ENCODE data around the gene PET100. TPM values are rescaled to one million over a fixed set of nuclear protein-coding genes. Genes with fewer than 3 reads are reported as not detected.

PET100 gene
- total and polyA plus RNA-seq, 12 donors: 3.7 to 655 (median 105) TPM

GRCh38 chr19:7590256-7590655 lies 39.3 kb upstream of the PET100 start:
- WGBS, 4 donors: 20 to 60% (median 45%) methylated on average over 2 to 8 of the region's 8 CpGs
- H3K4me1 ChIP-seq (replicated peaks in 1 of 2): no peaks in the 10 kb centered on the region
- no peaks in the 10 kb centered on the region for H3K36me3 ChIP-seq (replicated peaks in 1 of 2)
- intact Hi-C loops (cut with DNase I): no loop called here
- H3K27me3 ChIP-seq: peaks cover 5% of the 10 kb centered on the region
- DNase-seq: no peak
- no peaks in the 10 kb centered on the region for H3K9me3 ChIP-seq (replicated peaks in 1 of 3)
- H3K27ac ChIP-seq: no peak overlapping the region
- TF ChIP-seq POLR2A (IDR thresholded peaks at IDR 0.05): no peak
- no peak for TF ChIP-seq CTCF (IDR thresholded peaks at IDR 0.05)
- no peak overlapping the region for H3K4me3 ChIP-seq

- peak in 3 of 7 donors; percentile 28 to 61 (median 47) for DNase-seq
- no peaks in the 10 kb centered on the region for H3K9me3 ChIP-seq (replicated peaks in 1 of 3)
- no peaks in the 10 kb centered on the region for H3K36me3 ChIP-seq (replicated peaks in 1 of 2)
- intact Hi-C loops (cut with DNase I): no loop called here
- H3K27me3 ChIP-seq: peaks cover 8% of the 10 kb centered on the region
- peaks cover 0 to 5% of the 10 kb centered on the region in 2 donors for H3K4me1 ChIP-seq (replicated peaks in 1 of 2)
- 0 to 1% (median 1%) methylated on average over 3 to 74 of the region's 78 CpGs for WGBS, 4 donors
- no peak within 1 kb of the TSS for H3K27ac ChIP-seq
- TF ChIP-seq POLR2A (IDR thresholded peaks at IDR 0.05) (no peak), CTCF (IDR thresholded peaks at IDR 0.05) (no peak)
- peak within 1 kb of the TSS in 1 of 4 donors; percentile 64 for H3K4me3 ChIP-seq
Measured at GRCh38 chr19:7595466-7596133, 34.0 kb upstream of the PET100 start, which contains the start of gene CAMSAP3. Gene CAMSAP3, plus strand, starts transcription at chr19:7595863. Its CDS starts 140 bp downstream, at chr19:7596003.

GRCh38 chr19:7596211-7596937 lies 33.2 kb upstream of the PET100 start:
- WGBS, 4 donors: 3 to 7% (median 6%) methylated on average over 13 to 68 of the region's 70 CpGs
- Histone ChIP-seq H3K27me3 (peaks cover 3% of the 10 kb centered on the region), H3K9me3 (replicated peaks in 1 of 3) (no peaks in the 10 kb centered on the region), H3K36me3 (replicated peaks in 1 of 2) (no peaks in the 10 kb centered on the region), H3K27ac (no peak overlapping the region), H3K4me1 (replicated peaks in 1 of 2) (peaks cover 0 to 5% of the 10 kb centered on the region in 2 donors), H3K4me3 (peak overlapping the region in 1 of 4 donors; percentile 64)
- intact Hi-C loops (cut with DNase I): no loop called here
- no peak for DNase-seq
- no peak for TF ChIP-seq POLR2A (IDR thresholded peaks at IDR 0.05)
- TF ChIP-seq CTCF (IDR thresholded peaks at IDR 0.05): no peak

- 76 to 81% (median 78%) methylated on average over 9 of the region's 9 CpGs for WGBS, 4 donors
- no peaks in the 10 kb centered on the region for H3K36me3 ChIP-seq (replicated peaks in 1 of 2)
- peaks cover 3% of the 10 kb centered on the region for H3K27me3 ChIP-seq
- H3K27ac ChIP-seq: no peak overlapping the region
- no peak for DNase-seq
- no peaks in the 10 kb centered on the region for H3K9me3 ChIP-seq (replicated peaks in 1 of 3)
- intact Hi-C loops (cut with DNase I): no loop called here
- H3K4me1 ChIP-seq (replicated peaks in 1 of 2): peaks cover 0 to 12% of the 10 kb centered on the region in 2 donors
- H3K4me3 ChIP-seq: no peak overlapping the region
- no peak for TF ChIP-seq CTCF (IDR thresholded peaks at IDR 0.05)
- TF ChIP-seq POLR2A (IDR thresholded peaks at IDR 0.05): no peak
Measured at GRCh38 chr19:7597689-7598088, 31.9 kb upstream of the PET100 start.
